Measurements from ENCODE around the gene ANAPC2. TPM values are rescaled to one million over a fixed set of nuclear protein-coding genes. Genes with fewer than 3 reads are reported as not detected.

The ANAPC2 gene
- polyA plus RNA-seq, 3 donors = 1.9 to 76.8 (median 2.0) TPM

DNA sequence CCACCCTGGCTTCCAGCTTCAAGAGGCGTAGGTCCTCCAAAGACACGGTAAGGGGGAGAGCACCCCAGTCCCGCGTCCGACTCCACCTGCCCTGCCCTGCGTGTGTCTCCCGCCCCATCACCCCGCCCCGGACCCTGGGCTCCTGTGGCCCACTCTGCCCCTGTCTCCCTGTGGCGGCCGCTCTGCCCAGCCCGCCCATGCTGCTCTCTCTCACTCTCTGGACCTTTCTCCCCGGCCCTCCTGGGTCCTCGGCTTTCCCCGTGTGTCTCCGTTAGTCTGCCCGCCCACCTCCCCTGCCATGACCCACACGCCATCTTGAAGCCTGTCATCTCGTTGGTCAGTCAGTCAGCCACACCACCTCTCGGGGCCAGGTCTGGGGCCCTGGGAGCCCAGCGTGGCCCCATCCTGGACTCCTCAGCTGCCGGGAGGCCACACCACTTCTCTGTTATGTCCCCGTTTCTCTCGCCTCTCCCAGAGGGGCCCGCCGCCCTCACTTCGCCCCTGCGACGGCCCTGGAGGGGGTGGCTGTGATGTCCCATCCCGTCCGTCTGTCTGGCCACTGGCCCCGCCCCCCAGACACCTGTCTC is 23.0 kb downstream of the ANAPC2 start:
- no peaks in the 10 kb centered on the region for H3K36me3 Mint-ChIP-seq
- no peak overlapping the region for H3K4me3 ChIP-seq (replicated peaks in 1 of 3; ENCODE audit: low read depth in 2 of 3, low read length in 3 of 3)
- peaks cover 0 to 13% (median 4%) of the 10 kb centered on the region in 7 donors for H3K9me3 Mint-ChIP-seq
- no peaks in the 10 kb centered on the region for H3K79me2 ChIP-seq (ENCODE audit: insufficient read depth, low read length)
- H3K4me2 ChIP-seq (replicated peaks; ENCODE audit: extremely low read depth, low read length, poor library complexity, severe bottlenecking) = no peak overlapping the region
- 93% methylated on average over 31 of the region's 32 CpGs for WGBS (ENCODE audit: insufficient coverage)
- intact Hi-C loops (cut with micrococcal nuclease) = no loop called here
- H3K27ac ChIP-seq (ENCODE audit: low read depth in 1 of 2, low read length in 2 of 2) = no peak overlapping the region
- peaks cover 8 to 75% of the 10 kb centered on the region in 2 donors for H3K27me3 ChIP-seq (ENCODE audit: control insufficient read depth in 2 of 2, insufficient read depth in 2 of 2, low read length in 2 of 2)
- H3K27ac Mint-ChIP-seq = no peak overlapping the region
- peak overlapping the region in 1 of 2 donors; percentile 20 for H3K4me3 Mint-ChIP-seq
- H3K4me1 Mint-ChIP-seq = peaks cover 6% of the 10 kb centered on the region
- peaks cover 3 to 16% of the 10 kb centered on the region in 2 donors for H3K4me1 ChIP-seq (ENCODE audit: control insufficient read depth in 1 of 2, insufficient read depth in 2 of 2, low read length in 2 of 2)
- H3K27me3 Mint-ChIP-seq (ENCODE audit: low read depth in 3 of 3) = peaks cover 56 to 94% (median 79%) of the 10 kb centered on the region in 3 donors
- no peak overlapping the region for H3K9ac ChIP-seq (ENCODE audit: insufficient read depth, low read length, poor library complexity, severe bottlenecking)
- no peaks in the 10 kb centered on the region for H3K36me3 ChIP-seq (replicated peaks in 1 of 2; ENCODE audit: control insufficient read depth in 1 of 2, insufficient read depth in 2 of 2, low read length in 2 of 2)
- TF ChIP-seq, protein P1, sequence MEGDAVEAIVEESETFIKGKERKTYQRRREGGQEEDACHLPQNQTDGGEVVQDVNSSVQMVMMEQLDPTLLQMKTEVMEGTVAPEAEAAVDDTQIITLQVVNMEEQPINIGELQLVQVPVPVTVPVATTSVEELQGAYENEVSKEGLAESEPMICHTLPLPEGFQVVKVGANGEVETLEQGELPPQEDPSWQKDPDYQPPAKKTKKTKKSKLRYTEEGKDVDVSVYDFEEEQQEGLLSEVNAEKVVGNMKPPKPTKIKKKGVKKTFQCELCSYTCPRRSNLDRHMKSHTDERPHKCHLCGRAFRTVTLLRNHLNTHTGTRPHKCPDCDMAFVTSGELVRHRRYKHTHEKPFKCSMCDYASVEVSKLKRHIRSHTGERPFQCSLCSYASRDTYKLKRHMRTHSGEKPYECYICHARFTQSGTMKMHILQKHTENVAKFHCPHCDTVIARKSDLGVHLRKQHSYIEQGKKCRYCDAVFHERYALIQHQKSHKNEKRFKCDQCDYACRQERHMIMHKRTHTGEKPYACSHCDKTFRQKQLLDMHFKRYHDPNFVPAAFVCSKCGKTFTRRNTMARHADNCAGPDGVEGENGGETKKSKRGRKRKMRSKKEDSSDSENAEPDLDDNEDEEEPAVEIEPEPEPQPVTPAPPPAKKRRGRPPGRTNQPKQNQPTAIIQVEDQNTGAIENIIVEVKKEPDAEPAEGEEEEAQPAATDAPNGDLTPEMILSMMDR (IDR thresholded peaks at IDR 0.05) = no peak
- peaks cover 0 to 12% of the 10 kb centered on the region in 2 donors for H3K9me3 ChIP-seq (replicated peaks in 1 of 2; ENCODE audit: control insufficient read depth in 1 of 2, insufficient read depth in 1 of 2, low read length in 2 of 2)
- H2AFZ ChIP-seq (ENCODE audit: insufficient read depth, low read depth, low read length, poor library complexity, severe bottlenecking) = no peak overlapping the region
- no peaks in the 10 kb centered on the region for H4K20me1 ChIP-seq (ENCODE audit: insufficient read depth, low read length)
- DNase-seq = no peak

DNA sequence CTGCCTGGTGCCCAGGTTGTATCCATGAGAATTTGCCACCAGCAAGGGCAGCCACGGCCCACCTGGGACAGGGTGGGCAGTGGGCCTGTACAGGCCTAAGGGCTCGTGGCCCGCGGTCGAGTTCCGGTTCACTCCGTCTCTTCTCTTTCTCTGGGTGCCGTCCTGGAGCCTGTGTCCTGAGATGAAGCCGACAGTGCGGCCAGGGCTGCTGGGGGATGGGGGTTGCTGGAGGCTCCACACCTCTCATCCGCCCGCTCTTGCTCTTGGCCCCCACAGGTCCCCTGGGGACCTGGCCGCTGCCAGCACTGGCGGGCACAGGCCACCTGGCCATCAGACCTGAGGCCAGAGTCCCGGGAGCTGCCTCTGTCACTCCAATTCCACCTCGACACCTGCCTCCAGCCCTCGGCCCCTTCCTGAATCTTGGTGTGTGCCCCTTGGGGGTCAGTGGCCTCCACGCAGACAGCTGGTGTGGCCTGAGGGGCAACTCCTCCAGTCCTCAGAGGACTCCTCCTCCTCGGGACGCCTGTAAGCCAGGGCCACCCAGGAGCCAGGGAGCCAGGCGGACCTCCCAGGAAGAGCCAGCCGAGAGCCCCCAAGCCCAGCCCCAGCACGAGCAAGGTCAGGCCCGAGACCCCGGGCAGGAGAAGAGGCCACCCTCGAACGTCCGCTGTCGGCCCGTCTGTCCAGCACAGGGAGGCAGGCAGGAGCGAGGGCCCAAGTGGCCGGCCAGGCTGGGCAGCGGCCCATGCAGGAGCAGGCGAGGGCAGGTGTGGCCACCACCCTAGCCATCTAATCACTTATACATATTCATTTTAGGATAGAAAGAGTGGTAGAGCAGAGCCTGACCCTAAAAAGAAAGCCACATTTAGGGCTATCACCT is 23.8 kb downstream of the ANAPC2 start:
- 95% methylated on average over 23 of the region's 34 CpGs for WGBS (ENCODE audit: insufficient coverage)
- peaks cover 59 to 95% (median 81%) of the 10 kb centered on the region in 3 donors for H3K27me3 Mint-ChIP-seq (ENCODE audit: low read depth in 3 of 3)
- TF ChIP-seq, protein P1 (IDR thresholded peaks at IDR 0.05) = no peak
- H3K27ac Mint-ChIP-seq = no peak overlapping the region
- no peak for DNase-seq
- peaks cover 0 to 12% of the 10 kb centered on the region in 2 donors for H3K9me3 ChIP-seq (replicated peaks in 1 of 2; ENCODE audit: control insufficient read depth in 1 of 2, insufficient read depth in 1 of 2, low read length in 2 of 2)
- H3K27me3 ChIP-seq (ENCODE audit: control insufficient read depth in 2 of 2, insufficient read depth in 2 of 2, low read length in 2 of 2) = peaks cover 8 to 76% of the 10 kb centered on the region in 2 donors
- no peak overlapping the region for H3K4me2 ChIP-seq (replicated peaks; ENCODE audit: extremely low read depth, low read length, poor library complexity, severe bottlenecking)
- no peaks in the 10 kb centered on the region for H4K20me1 ChIP-seq (ENCODE audit: insufficient read depth, low read length)
- no peak overlapping the region for H3K9ac ChIP-seq (ENCODE audit: insufficient read depth, low read length, poor library complexity, severe bottlenecking)
- peaks cover 0 to 14% (median 5%) of the 10 kb centered on the region in 7 donors for H3K9me3 Mint-ChIP-seq
- H2AFZ ChIP-seq (ENCODE audit: insufficient read depth, low read depth, low read length, poor library complexity, severe bottlenecking) = no peak overlapping the region
- H3K27ac ChIP-seq (ENCODE audit: low read depth in 1 of 2, low read length in 2 of 2) = no peak overlapping the region
- H3K4me3 Mint-ChIP-seq = peak overlapping the region in 1 of 2 donors; percentile 58
- no peaks in the 10 kb centered on the region for H3K79me2 ChIP-seq (ENCODE audit: insufficient read depth, low read length)
- H3K4me1 Mint-ChIP-seq = peaks cover 6% of the 10 kb centered on the region
- no peak overlapping the region for H3K4me3 ChIP-seq (replicated peaks in 1 of 3; ENCODE audit: low read depth in 2 of 3, low read length in 3 of 3)
- peaks cover 3 to 16% of the 10 kb centered on the region in 2 donors for H3K4me1 ChIP-seq (ENCODE audit: control insufficient read depth in 1 of 2, insufficient read depth in 2 of 2, low read length in 2 of 2)
- intact Hi-C loops (cut with micrococcal nuclease) = no loop called here
- H3K36me3 Mint-ChIP-seq = no peaks in the 10 kb centered on the region
- H3K36me3 ChIP-seq (replicated peaks in 1 of 2; ENCODE audit: control insufficient read depth in 1 of 2, insufficient read depth in 2 of 2, low read length in 2 of 2) = no peaks in the 10 kb centered on the region

Data from CD14-positive monocyte (primary cell).